GM18520 (cell line): ENCODE measurements around the gene FBXL13.
"Not testable (repeated sequence)": the region's sequence is repeated elsewhere in the genome, so short reads cannot be mapped to it uniquely, and the experiment has no call there.

Source experiments
- ATAC-seq: cut with Tn5 transposase; IDR thresholded peaks from one replicate; pipeline ENCODE4 v1.9.1; 2021; ENCODE audit not compliant: unreplicated experiment

FBXL13 gene

DNA sequence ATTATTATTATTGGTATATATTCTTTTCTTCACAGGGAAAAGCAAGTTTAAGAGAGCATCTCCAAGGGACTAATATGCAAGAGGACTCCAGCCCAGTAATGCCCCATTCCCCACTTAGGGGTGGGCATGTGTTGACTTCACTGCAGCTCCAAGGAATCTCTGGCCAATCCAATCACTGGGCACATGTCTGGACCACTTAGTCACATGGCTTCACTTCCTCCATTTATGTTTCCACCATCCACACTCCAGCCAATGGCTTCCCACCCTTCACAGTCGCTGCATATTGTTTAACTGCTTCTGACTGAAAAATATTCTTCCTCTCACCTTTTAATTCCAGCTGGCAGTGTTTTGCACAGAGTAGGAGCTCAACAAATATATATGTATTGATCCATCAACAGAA is 43.6 kb downstream of the FBXL13 start:
- no peak for ATAC-seq

DNA sequence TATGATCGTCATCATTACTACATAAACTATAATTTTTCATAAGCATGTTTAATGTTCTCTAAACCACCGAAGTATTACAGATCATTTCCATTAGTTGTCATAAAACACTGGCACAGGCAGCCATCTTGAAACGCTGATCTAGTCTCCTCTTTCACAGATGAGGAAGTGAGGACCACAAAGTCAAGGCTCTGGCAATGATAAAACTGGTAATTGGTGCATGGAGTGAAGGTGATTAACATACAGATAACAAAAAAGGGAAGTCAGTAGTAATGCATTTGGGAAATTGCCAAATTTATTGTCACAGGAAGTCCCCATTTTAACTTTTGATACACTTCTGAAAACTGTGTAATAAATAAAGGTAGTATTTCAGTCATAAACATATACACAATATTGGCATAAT is 49.3 kb downstream of the FBXL13 start:
- ATAC-seq, result no peak

DNA sequence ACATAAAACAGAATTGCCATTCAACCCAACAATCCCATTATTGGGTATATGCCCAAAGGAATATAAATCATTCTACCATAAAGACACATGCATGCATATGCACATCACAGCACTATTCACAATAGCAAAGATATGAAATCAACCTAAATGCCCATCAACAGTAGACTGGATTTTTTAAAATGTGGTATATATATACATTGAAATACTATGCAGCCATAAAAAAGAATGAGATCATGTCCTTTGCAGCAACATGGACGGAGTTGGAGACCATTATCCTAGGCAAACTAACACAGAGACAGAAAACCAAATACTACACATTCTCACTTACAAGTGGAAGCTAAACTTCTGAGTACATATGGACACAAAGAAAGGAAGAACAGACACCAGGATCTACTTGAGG is 51.0 kb downstream of the FBXL13 start:
- ATAC-seq, result not testable (repeated sequence)

DNA sequence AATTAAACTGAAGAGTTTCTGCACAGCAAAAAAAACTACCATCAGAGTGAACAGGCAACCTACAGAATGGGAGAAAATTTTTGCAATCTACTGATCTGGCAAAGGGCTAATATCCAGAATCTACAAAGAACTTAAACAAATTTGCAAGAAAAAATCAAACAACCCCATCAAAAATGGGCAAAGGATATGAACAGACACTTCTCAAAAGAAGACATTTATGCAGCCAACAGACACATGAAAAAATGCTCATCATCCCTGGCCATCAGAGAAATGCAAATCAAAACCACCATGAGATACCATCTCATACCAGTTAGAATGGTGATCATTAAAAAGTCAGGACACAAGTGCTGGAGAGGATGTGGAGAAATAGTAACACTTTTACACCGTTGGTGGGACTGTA is 53.1 kb downstream of the FBXL13 start:
- not testable (repeated sequence) for ATAC-seq

DNA sequence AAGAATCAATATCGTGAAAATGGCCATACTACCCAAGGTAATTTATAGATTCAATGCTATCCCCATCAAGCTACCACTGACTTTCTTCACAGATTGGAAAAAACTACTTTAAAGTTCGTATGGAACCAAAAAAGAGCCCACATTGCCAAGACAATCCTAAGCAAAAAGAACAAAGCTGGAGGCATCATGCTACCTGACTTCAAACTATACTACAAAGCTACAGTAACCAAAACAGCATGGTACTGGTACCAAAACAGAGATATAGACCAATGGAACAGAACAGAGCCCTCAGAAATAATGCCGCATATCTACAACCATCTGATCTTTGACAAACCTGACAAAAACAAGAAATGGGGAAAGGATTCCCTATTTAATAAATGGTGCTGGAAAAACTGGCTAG is 53.7 kb downstream of the FBXL13 start:
- ATAC-seq, result not testable (repeated sequence)

DNA sequence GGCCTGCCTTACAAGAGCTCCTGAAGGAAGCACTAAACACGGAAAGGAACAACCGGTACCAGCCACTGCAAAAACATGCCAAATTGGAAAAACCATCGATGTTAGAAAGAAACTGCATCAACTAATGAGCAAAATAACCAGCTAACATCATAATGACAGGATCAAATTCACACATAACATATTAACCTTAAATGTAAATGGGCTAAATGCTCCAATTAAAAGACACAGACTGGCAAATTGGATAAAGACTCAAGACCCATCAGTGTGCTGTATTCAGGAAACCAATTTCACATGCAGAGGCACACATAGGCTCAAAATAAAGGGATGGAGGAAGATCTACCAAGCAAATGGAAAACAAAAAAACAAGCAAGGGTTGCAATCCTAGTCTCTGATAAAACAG is 56.3 kb downstream of the FBXL13 start:
- ATAC-seq, result not testable (repeated sequence)

DNA sequence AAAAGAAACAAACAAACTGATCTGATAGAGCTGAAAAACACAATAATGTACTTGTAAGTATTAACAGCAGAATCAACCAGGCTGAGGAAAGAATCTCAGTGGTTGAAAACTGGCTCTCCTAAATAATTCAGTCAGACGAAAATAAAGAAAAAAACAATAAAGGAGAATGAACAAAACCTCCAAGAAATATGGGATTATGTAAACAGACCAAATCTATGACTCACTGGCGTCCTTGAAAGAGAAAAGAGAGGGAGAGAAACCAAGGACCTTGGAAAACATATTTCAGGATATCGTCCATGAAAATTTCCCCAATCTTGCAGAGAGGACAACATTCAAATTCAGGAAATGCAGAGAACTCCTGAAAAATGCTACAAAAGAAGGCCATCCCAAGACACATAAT is 62.9 kb downstream of the FBXL13 start:
- ATAC-seq, result no peak

DNA sequence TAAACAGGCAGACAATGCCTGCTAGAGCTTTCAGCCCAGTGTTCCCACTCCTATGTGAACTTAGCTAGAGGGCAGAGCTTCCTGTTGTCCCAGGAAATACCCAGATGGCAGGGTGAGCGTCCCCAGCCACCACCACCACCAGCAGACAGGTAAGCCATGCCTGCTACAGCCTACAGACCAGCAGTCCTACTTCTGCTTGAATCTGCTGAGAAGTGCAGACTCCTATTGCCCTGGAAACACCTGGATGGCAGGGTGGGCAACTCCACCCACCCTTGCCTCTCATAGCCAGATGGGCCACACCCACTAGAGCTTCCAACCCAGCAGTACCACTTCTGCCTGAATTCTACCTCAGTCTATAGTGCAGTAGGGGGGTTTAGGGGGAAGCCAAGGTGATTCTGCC is 64.4 kb downstream of the FBXL13 start:
- ATAC-seq, result no peak

DNA sequence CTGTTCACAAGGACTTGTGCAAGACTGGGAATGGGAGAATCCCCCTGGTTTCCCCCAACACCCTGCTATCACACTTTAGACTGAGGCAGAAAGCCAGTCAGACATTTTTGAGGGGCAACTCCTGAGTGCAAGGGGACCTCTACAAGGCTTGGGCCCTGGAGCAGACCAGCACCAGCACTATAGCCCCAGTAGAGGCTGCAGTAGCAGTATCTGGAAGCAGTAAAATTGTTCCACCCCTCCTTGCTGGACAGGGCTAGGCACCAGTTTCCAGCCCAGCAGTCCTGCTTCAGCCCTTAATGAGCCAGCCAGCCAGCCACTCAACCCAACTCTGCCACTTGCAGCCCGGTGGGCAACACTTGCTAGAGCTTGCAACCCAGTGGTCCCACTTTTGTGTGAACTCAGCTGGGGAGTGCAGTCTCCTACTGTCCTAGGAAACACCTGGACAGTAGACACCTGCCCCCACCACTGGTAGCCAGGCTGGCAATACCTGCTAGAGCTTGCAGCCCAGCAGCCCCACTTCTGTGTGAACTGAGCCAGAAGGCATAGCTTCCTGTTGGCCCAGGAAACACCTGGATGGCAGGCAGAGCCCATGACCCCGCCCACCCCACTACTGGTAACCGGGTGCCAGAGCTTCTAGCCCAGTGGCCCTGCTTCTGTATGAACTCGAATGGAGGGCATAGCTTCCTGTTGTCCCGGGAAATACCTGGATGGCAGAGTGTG is 65.0 kb downstream of the FBXL13 start:
- ATAC-seq, result no peak

DNA sequence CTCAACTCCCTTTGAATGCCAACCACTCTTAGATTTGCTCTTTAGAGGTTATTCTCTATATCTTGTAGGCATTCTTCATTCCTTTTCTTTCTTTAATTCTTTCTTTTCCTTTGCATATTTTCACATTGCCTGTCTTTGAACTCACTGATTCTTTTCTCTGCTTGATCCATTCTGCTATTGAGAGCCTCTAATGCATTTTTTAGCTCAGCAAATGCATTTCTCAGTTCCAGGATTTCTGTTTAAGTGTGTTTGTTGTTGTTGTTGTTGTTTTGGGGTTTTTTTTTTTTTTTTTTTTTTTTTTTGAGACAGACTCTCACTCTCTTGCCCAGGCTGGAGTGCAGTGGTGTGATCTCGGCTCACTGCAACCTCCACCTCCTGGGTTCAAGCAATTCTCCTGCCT is 71.6 kb downstream of the FBXL13 start:
- no peak for ATAC-seq

DNA sequence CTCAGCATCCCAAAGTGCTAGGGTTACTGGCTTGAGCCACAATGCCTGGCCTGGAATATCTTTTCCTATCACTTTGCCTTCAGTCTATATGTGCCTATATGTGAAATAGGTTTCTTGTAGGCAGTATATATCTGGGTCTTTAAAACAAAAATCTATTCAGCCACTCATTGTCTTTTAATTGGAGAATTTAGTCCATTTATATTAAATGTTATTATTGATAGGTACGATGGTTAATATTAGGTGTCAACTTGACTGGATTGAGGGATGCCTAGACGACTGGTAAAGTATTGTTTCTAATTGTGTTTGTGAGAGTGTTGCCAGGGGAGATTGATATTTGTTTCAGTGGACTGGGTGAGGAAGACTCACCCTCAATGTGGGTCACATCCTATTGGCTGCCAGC is 73.4 kb downstream of the FBXL13 start:
- ATAC-seq, result no peak

DNA sequence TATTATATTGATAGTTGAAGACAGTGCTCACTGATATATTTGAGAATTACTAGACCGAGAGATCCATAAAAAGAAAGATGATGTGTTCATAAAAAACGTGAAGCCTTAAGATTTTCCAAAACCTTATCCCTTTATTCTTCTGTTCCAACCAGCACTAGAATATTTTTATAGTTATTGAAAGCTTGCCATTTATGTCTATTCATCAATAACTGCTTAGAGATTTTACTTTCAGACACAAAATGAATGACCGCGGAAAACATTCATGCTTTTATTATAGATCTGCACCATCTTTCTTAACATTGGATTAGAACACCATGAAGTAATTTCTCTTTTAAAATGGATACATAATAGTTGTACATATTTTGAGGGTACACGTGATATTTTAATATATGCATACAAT is 77.6 kb downstream of the FBXL13 start:
- no peak for ATAC-seq

DNA sequence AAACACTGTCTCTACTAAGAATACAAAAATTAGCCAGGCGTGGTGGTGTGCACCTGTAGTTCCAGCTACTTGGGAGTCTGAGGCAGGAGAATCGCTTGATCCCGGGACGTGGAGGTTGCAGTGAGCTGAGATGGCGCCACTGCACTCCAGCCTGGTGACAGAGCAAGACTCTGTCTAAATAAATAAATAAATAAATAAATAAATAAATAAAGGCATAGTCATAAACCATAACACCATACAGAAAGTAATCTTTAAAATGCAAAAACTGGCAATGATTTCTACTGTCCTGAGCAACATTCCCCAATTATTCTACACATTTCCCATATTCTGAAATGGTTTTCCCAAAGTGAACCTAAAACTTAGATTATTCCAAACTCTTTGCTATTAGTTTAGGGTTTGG is 79.0 kb downstream of the FBXL13 start:
- not testable (repeated sequence) for ATAC-seq

DNA sequence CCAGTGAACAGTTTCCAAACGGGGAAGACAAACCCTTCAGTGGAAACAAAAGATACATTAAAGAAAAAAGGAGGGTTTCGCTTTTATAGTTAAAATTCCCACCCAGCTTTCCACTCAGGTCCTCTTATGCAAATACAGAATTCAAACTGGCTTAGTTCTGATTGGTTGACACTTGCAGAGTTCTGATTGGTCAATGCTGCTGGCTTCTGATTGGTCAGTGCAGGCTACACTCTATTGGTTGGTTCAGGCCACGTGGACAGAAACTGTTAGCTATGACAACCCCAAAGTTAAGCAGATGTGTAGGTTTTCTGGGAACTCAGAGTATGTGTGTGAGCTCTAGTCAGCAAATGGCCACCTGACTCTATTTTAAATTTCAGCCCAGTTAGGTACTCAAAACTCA is 80.0 kb downstream of the FBXL13 start:
- no peak for ATAC-seq

DNA sequence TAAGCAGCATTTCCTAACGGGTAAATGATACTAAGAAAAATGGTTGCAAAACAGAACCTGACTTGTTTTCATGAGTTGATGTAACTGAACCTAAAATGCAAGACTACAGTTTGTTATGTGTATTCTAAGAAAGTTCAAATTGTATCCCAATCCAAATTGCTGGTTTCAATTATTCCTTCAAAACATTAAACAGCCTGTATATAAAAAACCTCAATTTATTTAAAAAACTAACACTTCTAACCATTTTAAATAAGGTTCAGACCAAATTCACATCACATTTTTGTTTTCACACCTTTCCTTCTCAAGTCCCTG is 80.9 kb downstream of the FBXL13 start:
- ATAC-seq, result no peak

DNA sequence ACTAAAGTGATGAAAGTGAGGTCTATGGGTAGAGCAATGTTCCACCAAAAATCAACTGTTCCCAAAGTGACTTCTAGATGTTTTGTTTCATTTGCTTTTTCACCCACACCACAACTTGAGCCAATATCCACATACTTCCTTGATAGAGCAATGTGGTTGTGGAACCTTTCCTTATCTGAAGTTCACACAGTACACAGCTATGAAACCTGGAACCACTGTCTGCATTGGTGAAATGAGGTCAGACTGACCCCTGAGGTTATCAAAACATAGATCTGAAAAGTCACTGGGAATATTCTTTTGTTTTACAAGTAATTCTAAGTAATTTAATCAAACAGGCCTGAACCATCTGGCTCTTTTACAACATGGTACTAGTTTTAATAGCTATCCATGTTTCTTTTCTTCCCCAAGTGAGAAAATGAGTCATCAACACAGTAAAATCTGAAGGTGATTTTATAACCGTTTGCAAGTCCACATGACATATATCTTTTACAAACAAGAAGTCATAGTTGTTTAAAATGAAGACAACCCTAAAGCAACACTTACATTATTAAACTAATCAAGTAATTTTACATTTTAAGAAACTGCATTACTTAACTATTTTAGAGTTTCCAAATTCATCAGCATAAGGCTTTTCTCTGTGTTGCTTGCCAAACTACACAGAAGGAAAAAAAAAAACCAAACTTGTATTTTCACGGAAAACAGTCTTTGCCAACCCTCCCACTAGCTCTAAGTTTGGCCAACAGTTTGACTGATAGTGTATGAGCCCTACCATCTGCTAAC is 81.5 kb downstream of the FBXL13 start:
- no peak for ATAC-seq

DNA sequence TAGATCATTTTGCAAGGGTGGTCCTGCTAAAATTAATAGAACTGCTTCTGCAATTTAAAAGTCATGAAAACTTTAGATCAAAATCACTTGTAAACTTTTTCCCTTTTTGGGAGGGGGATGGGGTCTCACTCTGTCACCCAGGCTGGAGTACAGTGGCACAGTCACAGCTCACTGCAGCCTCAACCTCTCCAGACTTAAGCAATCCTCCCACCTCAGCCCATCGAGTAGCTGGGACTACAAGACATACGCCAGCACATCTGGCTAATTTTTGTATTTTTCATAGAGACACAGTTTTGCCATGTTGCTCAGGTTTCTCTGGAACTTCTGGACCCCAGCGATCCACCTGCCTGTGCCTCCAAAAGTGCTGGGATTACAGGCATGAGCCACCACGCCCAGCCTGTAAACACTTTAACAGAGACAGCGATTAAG is 82.1 kb downstream of the FBXL13 start:
- no peak for ATAC-seq

DNA sequence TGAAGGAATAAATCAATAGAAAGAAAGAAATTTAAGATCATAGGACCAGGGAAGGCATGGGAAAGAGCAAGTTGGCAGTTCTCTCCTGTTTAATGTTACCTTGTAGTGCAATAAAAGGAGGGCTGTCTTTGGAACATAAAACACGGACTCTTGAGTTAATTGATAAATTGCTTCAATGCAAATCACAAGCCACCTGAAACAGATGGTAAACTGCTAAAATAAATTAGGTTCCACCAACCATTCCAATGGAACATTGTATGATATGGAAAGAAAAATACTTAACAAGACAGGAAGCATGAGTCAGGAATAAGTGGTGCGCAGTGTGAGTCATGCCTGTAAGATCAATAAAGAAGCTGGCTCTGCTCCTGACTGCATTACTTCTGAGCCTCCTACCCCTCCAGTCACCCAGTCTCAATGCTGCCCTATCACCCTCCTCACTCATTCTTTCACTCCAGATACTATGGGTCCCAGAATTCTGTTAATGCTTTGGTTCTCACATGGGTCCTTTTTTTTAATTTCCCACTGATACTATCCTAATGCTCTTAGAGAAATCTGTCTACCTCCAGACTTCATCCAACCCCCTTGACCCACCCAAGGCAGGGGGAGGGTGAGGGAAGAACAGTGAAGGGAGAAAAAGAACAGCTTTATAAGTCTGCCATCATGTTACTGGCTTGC is 82.9 kb downstream of the FBXL13 start:
- no peak for ATAC-seq

DNA sequence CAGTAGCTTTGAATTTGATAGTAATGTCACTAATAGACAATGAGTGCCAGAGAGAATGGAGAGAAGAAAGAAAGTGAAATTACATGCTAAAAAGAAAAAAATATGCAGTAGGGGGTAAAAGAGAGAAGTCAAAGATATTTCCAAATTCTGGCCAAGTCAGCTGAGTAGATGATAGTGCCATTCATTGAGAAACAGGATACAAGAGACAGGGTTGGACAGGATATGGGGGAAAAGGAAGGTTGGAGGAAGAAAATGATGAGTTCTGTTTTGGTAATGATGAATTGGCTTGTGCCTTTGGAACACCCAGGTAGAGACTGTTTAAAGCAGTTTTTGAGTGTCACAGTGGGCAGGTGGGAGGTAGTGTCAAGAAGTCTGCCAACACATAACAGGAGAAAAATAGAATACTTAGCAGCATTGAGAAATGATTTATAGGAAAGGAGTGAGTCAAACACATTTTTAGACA is 83.5 kb downstream of the FBXL13 start:
- ATAC-seq, result no peak

DNA sequence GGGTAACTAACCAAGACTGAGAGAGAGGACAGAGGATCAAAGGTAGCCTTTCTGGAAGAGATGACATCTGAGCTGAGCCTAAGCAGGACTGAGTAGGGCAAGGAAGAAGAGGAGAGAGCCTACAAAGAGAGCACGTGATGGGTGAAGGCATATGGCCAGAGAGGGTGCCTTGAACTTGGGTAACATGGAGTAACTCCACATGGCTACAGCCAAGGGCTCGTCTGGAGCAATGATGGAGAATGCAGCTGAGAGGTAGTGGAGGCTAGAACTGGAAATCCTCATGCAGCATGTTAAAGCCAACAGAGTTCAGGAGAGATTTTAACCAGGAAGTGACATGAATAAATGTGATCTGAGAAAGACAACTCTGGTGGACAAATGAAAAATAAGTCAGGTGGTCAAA is 84.0 kb downstream of the FBXL13 start:
- ATAC-seq, result no peak

DNA sequence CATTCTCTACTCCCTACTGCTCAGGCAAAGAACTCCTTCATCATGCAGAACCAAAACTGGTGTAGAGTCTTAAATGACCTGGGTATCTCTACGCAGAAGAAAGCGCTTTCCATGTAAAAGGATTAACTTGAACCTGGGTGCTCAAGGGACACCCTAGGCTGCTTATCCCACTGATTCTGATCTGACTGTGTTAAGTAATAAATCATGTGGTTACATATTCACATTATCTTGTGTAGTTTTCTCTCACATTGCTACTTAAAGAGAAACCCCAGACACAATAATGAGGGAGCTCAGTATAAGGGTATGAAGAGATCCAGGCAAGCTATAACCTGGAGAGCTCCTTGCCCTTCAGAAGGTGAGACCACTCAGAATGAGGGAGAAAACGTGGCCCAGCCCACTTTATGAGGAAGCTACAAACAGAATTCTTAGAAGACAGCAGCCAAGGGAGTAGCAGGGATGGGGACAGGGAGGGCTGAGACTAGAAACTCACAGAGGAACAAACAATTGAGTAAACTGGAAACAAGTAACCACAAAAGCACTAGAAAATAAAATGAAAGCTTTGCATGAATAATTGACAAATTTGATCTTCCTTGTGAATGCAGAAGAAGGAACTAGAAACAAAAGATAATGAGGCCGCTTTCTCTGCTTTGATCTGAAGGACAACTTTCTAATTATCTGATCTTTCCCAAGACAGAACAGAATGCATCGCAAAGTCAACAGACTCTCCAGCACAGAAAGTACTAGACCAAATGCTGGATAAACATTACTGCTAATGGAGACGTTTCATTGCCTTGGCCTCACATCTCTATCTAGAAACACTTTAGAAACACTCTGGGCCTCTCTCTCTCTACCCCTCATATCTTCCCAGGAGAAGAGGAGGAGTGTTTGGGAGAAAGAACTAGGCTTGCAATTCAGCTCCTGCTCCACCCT is 85.7 kb downstream of the FBXL13 start:
- ATAC-seq, result no peak
